Measurements from ENCODE around the gene HIBADH.

Gene HIBADH

GRCh38 chr7:27686315-27686714, 23.6 kb upstream of the HIBADH start:
- no peak for TF ChIP-seq SIN3A (IDR thresholded peaks at IDR 0.05; ENCODE audit: borderline replicate concordance, insufficient read depth, low read length)
- no peak for TF ChIP-seq FOXP2 (optimal IDR thresholded peaks at IDR 0.05; ENCODE audit: borderline replicate concordance, extremely low read depth, extremely low read length, insufficient read depth)

- TF ChIP-seq FOXP2 (optimal IDR thresholded peaks at IDR 0.05; ENCODE audit: borderline replicate concordance, extremely low read depth, extremely low read length, insufficient read depth) (no peak), POLR2AphosphoS5 (IDR thresholded peaks at IDR 0.05; ENCODE audit: low read depth, low read length) (no peak), TAF1 (IDR thresholded peaks at IDR 0.05; ENCODE audit: borderline replicate concordance, insufficient read depth, low read length) (no peak), SIN3A (IDR thresholded peaks at IDR 0.05; ENCODE audit: borderline replicate concordance, insufficient read depth, low read length) (no peak)
- TF ChIP-seq, protein P1, sequence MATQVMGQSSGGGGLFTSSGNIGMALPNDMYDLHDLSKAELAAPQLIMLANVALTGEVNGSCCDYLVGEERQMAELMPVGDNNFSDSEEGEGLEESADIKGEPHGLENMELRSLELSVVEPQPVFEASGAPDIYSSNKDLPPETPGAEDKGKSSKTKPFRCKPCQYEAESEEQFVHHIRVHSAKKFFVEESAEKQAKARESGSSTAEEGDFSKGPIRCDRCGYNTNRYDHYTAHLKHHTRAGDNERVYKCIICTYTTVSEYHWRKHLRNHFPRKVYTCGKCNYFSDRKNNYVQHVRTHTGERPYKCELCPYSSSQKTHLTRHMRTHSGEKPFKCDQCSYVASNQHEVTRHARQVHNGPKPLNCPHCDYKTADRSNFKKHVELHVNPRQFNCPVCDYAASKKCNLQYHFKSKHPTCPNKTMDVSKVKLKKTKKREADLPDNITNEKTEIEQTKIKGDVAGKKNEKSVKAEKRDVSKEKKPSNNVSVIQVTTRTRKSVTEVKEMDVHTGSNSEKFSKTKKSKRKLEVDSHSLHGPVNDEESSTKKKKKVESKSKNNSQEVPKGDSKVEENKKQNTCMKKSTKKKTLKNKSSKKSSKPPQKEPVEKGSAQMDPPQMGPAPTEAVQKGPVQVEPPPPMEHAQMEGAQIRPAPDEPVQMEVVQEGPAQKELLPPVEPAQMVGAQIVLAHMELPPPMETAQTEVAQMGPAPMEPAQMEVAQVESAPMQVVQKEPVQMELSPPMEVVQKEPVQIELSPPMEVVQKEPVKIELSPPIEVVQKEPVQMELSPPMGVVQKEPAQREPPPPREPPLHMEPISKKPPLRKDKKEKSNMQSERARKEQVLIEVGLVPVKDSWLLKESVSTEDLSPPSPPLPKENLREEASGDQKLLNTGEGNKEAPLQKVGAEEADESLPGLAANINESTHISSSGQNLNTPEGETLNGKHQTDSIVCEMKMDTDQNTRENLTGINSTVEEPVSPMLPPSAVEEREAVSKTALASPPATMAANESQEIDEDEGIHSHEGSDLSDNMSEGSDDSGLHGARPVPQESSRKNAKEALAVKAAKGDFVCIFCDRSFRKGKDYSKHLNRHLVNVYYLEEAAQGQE (IDR thresholded peaks at IDR 0.05; ENCODE audit: insufficient read depth in 1 of 2, low read depth in 2 of 2, low read length in 2 of 2), result no peak
Observed at GRCh38 chr7:27685893-27686292, 23.2 kb upstream of the HIBADH start.

DNA sequence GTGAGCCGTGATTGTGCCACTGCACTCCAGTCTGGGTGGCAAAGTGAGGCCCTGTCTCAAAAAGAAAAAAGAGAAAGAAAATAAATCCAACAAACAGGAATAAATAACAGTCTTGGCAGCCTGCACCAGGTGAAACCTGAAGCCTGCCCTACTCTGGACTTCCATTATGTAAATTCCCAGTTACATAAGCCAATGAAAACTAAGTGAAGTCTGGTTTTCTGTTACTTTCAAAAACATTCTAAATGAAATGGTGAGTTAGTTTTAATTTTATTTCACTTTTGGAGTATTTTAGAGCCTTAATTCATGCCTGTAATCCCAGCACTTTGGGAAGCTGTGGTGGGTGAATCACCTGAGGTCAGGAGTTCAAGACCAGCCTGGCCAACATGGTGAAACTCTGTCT, 22.5 kb upstream of the HIBADH start:
- TF ChIP-seq SIN3A (IDR thresholded peaks at IDR 0.05; ENCODE audit: borderline replicate concordance, insufficient read depth, low read length) (no peak), POLR2AphosphoS5 (IDR thresholded peaks at IDR 0.05; ENCODE audit: low read depth, low read length) (no peak), TAF1 (IDR thresholded peaks at IDR 0.05; ENCODE audit: borderline replicate concordance, insufficient read depth, low read length) (no peak), FOXP2 (optimal IDR thresholded peaks at IDR 0.05; ENCODE audit: borderline replicate concordance, extremely low read depth, extremely low read length, insufficient read depth) (no peak)
- TF ChIP-seq, protein P1 (IDR thresholded peaks at IDR 0.05; ENCODE audit: insufficient read depth in 1 of 2, low read depth in 2 of 2, low read length in 2 of 2), result no peak

DNA sequence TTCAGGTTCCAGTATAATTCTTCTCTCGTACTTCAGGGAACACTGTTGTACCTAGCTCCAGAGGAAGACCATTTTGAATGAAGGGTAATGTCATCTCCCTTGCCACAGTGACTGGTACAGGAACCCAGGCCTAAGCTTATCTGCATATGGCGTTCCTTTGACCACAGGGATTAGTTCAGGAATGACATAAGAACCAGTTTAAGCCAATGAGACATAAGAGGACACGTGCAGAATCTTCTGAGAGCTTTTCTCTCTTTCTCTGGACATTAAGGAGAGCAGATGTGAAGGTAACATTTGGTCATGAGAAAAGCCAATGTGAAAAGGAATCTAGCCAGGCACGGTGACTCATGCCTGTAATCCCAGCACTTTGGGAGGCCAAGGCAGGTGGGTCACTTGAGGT, 21.8 kb upstream of the HIBADH start:
- TF ChIP-seq, protein P1 (IDR thresholded peaks at IDR 0.05; ENCODE audit: insufficient read depth in 1 of 2, low read depth in 2 of 2, low read length in 2 of 2), result no peak
- TF ChIP-seq SIN3A (IDR thresholded peaks at IDR 0.05; ENCODE audit: borderline replicate concordance, insufficient read depth, low read length) (no peak), POLR2AphosphoS5 (IDR thresholded peaks at IDR 0.05; ENCODE audit: low read depth, low read length) (no peak)

- no peak for TF ChIP-seq TAF1 (IDR thresholded peaks at IDR 0.05; ENCODE audit: borderline replicate concordance, insufficient read depth, low read length)
Observed at GRCh38 chr7:27680610-27681009, 17.9 kb upstream of the HIBADH start.

DNA sequence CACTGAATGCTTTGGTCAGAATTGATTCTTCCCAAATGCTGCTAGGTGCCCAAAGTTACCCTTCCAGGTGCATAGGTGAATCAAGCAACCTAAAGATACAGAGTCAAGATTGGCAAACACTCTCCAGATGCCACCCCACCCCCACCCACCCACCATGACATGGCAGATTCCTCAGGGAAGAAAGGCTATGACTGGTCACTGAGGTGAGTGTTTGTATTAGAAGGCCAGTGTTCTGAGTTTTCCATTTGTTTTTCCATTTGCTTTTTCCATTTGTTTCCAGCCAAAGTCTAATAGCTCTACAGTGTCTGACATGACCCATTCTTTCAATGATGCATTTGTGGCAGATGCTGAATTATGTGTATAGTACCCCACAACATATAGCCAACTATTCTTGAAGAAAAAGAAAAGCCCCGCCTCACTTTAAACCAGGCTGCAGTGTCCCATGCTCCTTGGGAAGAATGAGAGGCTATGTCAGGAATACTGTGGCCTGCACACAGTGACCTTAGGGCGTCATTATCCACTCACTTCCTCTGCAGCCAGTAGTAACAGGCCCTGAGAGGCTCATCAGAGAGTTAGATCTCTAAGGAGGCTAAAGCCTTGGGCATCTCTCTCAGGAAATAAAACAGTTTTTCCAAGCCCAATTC, 16.1 kb upstream of the HIBADH start:
- no peak for TF ChIP-seq POLR2AphosphoS5 (IDR thresholded peaks at IDR 0.05; ENCODE audit: low read depth, low read length)
- no peak for TF ChIP-seq FOXP2 (optimal IDR thresholded peaks at IDR 0.05; ENCODE audit: borderline replicate concordance, extremely low read depth, extremely low read length, insufficient read depth)
- TF ChIP-seq SIN3A (IDR thresholded peaks at IDR 0.05; ENCODE audit: borderline replicate concordance, insufficient read depth, low read length), result no peak
